SH-SY5Y (cell line): Measurements from ENCODE around the gene RIOK3.

Experiments
- GATA2 ChIP-seq: IDR thresholded peaks from 2 replicates; pipeline ENCODE4 v1.6.1; 2011; ENCODE audit warnings: mild to moderate bottlenecking, low read depth, low read length
- GATA3 ChIP-seq: IDR thresholded peaks from 2 replicates; pipeline ENCODE4 v1.6.1; 2011; ENCODE audit warnings: low read depth, mild to moderate bottlenecking, low read length, moderate library complexity

GRCh38 chr18:23504720-23505119 is 51.6 kb downstream of the RIOK3 start:
- TF ChIP-seq GATA2 (no peak), GATA3 (no peak)
